ENCODE results near the gene CSH2. TPM values are rescaled to one million over a fixed set of nuclear protein-coding genes. Genes with fewer than 3 reads are reported as not detected.
"Not testable (repeated sequence)": the region's sequence is repeated elsewhere in the genome, so short reads cannot be mapped to it uniquely, and the experiment has no call there.

CSH2 gene
- total RNA-seq, 1 donor from 2014 or later = not detected

DNA sequence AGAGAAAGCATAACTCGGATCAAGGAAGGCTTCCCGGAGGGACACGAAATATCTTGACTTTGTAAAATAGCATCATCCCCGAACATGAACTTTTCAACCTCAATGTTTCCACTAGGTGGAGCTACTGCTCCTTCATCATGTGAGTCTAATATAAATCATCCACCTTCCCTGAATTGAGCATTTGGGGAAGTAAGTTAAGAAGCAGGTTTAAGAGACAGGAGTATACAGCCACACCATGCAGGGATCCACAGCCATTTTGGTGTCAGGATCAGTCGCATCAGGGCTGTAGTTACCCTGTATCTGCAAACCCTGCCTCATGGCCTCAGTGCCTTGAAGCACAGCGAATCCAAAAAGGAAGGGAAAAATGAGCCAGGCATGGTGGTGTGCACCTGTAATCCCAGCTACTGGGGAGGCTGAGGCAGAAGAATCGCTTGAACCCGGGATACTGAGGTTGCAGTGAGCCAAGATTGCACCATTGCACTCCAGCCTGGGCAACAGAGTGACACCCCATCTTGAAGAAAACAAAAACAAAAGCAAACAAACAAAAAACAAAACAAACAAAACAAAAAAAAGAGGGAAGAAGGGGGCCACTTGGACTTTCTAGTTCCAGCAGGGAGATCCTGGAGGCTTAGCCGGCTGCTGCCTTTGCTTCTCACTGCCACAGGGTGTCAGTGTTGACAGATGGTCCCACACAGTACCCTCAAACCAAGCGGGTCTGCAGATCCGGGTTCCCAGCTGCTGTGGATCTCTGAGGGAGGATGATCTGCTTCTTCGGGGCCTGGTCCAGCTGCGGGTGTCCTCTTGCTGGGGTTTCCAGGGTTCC is 15.8 kb upstream of the CSH2 start:
- H3K9me3 Mint-ChIP-seq; H3K4me3 Mint-ChIP-seq (ENCODE audit: low read depth); H3K4me1 Mint-ChIP-seq (ENCODE audit: low read depth); H3K27ac Mint-ChIP-seq; DNase-seq (ENCODE audit: low spot score); intact Hi-C loops (cut with micrococcal nuclease); H3K36me3 Mint-ChIP-seq (ENCODE audit: low read depth): not testable (repeated sequence)
- peaks cover 32% of the 10 kb centered on the region for H3K27me3 Mint-ChIP-seq (ENCODE audit: low read depth)

DNA sequence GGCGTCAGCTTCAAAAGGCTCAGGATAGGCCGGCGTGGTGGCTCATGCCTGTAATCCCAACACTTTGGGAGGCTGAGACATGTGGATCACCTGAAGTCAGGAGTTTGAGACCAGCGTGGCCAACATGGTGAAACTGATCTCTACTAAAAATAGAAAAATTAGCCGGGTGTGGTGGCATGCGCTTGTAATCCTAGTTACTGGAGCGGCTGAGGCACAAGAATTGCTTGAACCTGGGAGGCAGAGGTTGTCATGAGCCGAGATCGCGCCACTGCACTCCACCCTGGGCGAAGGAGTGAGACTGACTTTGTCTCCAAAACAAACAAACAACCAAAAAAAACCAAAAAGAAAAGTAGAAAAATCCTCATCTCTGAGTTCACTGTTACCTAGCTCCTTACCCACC is 11.6 kb upstream of the CSH2 start:
- DNase-seq (ENCODE audit: low spot score) = not testable (repeated sequence)

DNA sequence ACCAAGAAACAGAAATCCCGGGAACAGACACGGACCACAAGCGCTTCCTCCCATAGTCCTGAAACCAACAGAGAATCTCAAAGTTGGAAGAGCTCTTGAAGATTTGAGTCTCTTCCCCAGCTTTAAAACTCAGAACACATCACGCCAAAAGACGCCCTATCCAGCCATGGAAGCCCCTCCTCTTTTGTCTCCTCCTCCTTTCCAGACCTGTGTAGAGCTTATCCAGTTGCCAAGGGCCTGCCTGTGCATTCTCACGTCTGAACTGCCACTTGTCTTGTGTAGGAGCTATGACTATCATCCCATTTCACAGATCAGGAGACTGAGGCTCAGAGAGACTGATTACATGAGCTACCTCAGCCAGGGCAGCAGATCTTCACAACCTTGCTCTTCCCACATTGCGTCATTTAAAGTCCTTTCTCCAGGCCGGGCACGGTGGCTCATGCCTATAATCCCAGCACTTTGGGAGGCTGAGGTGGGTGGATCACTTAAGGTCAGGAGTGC is 9.2 kb upstream of the CSH2 start:
- DNase-seq (ENCODE audit: low spot score); H3K4me1 Mint-ChIP-seq (ENCODE audit: low read depth); H3K4me3 Mint-ChIP-seq (ENCODE audit: low read depth); intact Hi-C loops (cut with micrococcal nuclease); H3K36me3 Mint-ChIP-seq (ENCODE audit: low read depth); H3K9me3 Mint-ChIP-seq; H3K27ac Mint-ChIP-seq: not testable (repeated sequence)
- peaks cover 14% of the 10 kb centered on the region for H3K27me3 Mint-ChIP-seq (ENCODE audit: low read depth)

More for the DNA sequence above, 11.6 kb upstream of the CSH2 start:
- H3K27me3 Mint-ChIP-seq (ENCODE audit: low read depth) = peaks cover 14% of the 10 kb centered on the region
- H3K36me3 Mint-ChIP-seq (ENCODE audit: low read depth); H3K9me3 Mint-ChIP-seq; intact Hi-C loops (cut with micrococcal nuclease); H3K4me1 Mint-ChIP-seq (ENCODE audit: low read depth); H3K27ac Mint-ChIP-seq; H3K4me3 Mint-ChIP-seq (ENCODE audit: low read depth): not testable (repeated sequence)

DNA sequence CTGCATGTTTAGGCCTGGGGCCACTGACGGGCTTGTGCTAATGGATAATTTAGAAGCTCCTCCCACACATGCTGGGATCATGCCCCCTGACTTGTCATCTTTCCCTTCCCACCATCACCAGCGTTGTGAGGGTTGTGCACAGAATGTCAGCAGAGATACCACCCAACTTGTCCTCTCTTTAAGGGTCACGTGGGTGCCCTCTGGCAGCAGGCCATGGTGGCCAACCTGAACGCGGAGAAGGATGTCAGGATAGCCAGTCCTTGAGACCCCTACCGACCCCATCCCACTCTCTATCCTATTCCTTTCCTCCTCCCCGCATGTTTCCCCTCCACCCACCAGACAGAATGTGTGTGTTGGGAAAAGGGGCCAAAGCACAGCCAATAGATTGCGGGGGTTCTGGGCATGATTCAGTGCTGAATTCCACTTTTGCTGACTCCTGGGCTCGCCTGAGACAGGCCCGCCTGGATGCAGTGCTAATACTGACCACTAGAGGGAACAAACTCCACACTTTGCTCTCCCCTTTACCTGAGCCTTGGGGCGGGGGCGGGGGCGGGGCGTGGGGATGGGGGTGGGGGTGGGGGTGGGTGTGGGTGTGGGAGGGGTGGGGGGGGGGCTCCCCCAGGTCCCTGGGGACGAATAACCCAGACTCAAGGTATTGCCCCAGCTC is 8.6 kb upstream of the CSH2 start, which contains the start of gene GH2:
TSS of gene GH2 (minus strand) at position 10 of the 667 bp plus-strand sequence. CDS start 143 bp downstream, outside the sequence.
- Mint-ChIP-seq H3K4me3 (ENCODE audit: low read depth) (no peak within 1 kb of the TSS), H3K9me3 (no peaks in the 10 kb centered on the region), H3K27ac (no peak within 1 kb of the TSS), H3K4me1 (ENCODE audit: low read depth) (no peaks in the 10 kb centered on the region), H3K36me3 (ENCODE audit: low read depth) (no peaks in the 10 kb centered on the region), H3K27me3 (ENCODE audit: low read depth) (peaks cover 9% of the 10 kb centered on the region)
- DNase-seq (ENCODE audit: low spot score) = peak; percentile 48
- intact Hi-C loops (cut with micrococcal nuclease) = no loop called here

DNA sequence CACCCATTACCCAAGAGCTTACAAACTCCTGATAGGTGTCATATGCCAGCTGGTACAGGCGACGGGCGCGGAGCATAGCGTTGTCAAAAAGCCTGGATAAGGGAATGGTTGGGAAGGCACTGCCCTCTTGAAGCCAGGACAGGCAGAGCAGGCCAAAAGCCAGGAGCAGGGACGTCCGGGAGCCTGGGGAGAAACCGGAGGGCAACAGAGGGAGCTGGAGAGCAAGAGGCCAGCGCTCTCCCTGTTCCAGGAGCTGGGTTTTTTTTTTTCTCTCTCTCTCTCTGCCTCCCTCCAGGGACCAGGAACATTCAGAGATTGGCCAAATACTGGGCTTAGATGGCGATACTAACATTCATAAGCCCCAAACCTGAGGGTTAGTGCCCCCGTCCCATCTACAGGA is 7.9 kb upstream of the CSH2 start:
- H3K4me1 Mint-ChIP-seq (ENCODE audit: low read depth); H3K9me3 Mint-ChIP-seq; H3K36me3 Mint-ChIP-seq (ENCODE audit: low read depth); H3K27me3 Mint-ChIP-seq (ENCODE audit: low read depth); H3K4me3 Mint-ChIP-seq (ENCODE audit: low read depth); H3K27ac Mint-ChIP-seq; DNase-seq (ENCODE audit: low spot score); intact Hi-C loops (cut with micrococcal nuclease): not testable (repeated sequence)

DNA sequence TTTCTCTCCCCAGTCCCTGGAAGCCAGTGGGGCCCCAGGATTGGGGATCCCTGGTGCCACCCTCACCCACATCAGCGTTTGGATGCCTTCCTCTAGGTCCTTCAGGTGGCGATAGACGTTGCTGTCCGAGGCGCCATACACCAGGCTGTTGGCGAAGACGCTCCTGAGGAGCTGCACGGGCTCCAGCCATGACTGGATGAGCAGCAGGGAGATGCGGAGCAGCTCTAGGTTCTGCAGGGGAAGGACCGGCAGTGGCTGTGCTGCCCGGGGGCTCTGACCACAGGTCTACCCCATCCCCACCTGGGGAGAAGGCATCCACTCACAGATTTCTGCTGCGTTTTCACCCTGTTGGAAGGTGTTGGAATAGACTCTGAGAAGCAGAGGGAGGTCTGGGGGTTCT is 7.2 kb upstream of the CSH2 start:
- Mint-ChIP-seq H3K9me3 (no peaks in the 10 kb centered on the region), H3K36me3 (ENCODE audit: low read depth) (no peaks in the 10 kb centered on the region), H3K27ac (no peak overlapping the region), H3K4me3 (ENCODE audit: low read depth) (no peak overlapping the region), H3K27me3 (ENCODE audit: low read depth) (peaks cover 6% of the 10 kb centered on the region), H3K4me1 (ENCODE audit: low read depth) (no peaks in the 10 kb centered on the region)
- intact Hi-C loops (cut with micrococcal nuclease) = no loop called here
- DNase-seq (ENCODE audit: low spot score) = no peak

DNA sequence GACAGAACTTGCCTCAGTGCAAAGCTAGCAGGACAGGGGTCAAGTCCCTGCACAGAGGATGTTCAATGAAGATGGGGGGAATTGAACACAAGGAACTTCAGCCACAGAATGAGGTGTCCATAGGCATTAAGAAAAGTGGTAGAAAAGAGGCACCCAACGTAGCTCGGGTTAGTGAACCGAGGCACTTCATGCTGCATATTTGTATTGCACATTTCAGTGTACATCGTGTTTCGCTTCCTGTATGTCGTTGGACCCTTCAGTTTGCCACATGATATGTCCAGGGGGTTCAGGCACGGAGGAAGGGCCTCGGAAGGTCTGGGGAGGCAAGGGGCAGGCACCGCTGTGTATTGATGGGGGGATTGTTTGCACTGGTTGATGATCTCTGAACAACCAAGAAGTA is 4.9 kb upstream of the CSH2 start:
- H3K36me3 Mint-ChIP-seq (ENCODE audit: low read depth); H3K9me3 Mint-ChIP-seq; H3K27ac Mint-ChIP-seq; intact Hi-C loops (cut with micrococcal nuclease); H3K4me1 Mint-ChIP-seq (ENCODE audit: low read depth); H3K4me3 Mint-ChIP-seq (ENCODE audit: low read depth); DNase-seq (ENCODE audit: low spot score); H3K27me3 Mint-ChIP-seq (ENCODE audit: low read depth): not testable (repeated sequence)

DNA sequence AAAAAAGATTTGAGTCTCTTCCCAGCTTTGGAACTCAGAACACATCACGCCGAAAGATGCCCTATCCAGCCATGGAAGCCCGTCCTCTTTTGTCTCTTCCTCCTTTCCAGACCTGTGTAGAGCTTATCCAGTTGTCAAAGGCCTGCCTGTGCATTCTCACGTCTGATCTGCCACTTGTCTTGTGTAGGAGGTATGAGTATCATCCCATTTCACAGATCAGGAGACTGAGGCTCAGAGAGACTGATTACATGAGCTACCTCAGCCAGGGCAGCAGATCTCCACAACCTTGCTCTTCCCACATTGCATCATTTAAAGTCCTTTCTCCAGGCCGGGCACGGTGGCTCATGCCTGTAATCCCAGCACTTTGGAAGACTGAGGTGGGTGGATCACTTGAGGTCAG is 1.2 kb upstream of the CSH2 start:
- H3K27me3 Mint-ChIP-seq (ENCODE audit: low read depth); intact Hi-C loops (cut with micrococcal nuclease); H3K36me3 Mint-ChIP-seq (ENCODE audit: low read depth); H3K9me3 Mint-ChIP-seq; H3K27ac Mint-ChIP-seq; H3K4me1 Mint-ChIP-seq (ENCODE audit: low read depth); DNase-seq (ENCODE audit: low spot score); H3K4me3 Mint-ChIP-seq (ENCODE audit: low read depth): not testable (repeated sequence)

DNA sequence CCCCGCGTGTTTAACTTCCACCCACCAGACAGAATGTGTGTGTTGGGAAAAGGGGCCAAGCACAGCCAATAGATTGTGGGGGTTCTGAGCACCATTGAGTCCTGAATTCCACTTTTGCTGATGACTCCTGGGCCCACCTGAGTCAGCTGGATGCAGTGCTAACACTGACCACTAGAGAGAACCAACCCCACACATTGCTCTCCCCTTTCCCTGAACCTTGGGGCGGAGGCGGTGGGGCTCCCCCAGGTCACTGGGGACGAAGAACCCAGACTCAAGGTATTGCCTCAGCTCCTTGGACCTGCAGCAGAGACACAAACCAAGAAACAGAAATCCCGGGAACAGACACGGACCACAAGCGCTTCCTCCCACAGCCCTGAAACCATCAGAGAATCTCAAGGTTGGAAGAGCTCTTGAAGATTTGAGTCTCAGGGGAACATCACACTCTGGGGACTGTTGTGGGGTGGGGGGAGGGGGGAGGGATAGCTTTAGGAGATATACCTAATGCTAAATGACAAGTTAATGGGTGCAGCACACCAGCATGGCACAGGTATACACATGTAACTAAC is 667 bp upstream of the CSH2 start:
- H3K4me1 Mint-ChIP-seq (ENCODE audit: low read depth); H3K27ac Mint-ChIP-seq; DNase-seq (ENCODE audit: low spot score); H3K9me3 Mint-ChIP-seq; H3K36me3 Mint-ChIP-seq (ENCODE audit: low read depth); intact Hi-C loops (cut with micrococcal nuclease); H3K4me3 Mint-ChIP-seq (ENCODE audit: low read depth); H3K27me3 Mint-ChIP-seq (ENCODE audit: low read depth): not testable (repeated sequence)

DNA sequence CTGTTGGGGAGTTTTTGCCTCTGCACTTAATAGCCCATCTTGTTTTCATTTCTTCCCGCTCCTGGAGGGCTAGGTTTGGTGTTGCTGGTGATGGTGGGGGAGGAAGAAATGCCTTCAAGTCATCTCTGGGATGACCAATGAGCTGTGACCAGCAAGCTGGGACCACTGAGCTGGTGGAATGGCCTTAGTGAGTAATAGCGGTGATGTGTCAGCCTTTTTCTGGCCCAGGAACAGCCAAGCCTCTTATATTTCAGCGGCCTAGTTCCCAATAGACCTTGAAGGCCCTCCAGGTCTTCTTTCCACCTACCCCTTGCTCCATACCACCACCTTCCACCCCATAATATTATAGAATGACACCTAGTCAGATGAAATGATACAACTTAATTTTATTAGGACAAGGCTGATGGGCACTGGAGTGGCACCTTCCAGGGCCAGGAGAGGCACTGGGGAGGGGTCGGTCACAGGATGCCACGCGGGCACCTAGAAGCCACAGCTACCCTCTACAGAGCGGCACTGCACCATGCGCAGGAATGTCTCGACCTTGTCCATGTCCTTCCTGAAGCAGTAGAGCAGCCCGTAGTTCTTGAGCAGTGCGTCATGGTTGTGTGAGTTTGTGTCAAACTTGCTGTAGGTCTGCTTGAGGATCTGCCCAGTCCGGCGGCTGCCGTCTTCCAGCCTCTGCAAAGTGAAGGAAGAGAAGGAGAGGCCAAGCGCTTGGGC is 1.7 kb downstream of the CSH2 start:
- DNase-seq (ENCODE audit: low spot score); H3K4me1 Mint-ChIP-seq (ENCODE audit: low read depth); H3K36me3 Mint-ChIP-seq (ENCODE audit: low read depth); H3K4me3 Mint-ChIP-seq (ENCODE audit: low read depth); H3K9me3 Mint-ChIP-seq; H3K27ac Mint-ChIP-seq; H3K27me3 Mint-ChIP-seq (ENCODE audit: low read depth); intact Hi-C loops (cut with micrococcal nuclease): not testable (repeated sequence)

DNA sequence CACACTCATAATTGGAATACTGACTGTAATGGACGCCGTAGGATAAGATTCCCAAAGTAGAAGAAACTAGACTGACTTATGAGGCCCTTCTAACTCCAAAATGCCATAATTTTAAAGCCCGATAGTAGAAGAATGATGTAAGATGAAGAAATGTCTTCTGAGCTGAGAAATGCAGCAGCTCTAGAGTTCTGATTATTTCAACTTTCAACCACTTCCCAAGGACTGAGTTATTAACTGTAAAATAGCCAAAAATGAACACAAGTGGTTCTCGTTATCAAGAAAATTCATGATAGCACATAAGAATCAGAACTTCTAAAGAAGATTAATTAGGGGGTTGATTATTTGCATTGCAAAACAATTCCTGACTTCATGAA is 3.2 kb downstream of the CSH2 start:
- H3K4me1 Mint-ChIP-seq (ENCODE audit: low read depth); H3K27me3 Mint-ChIP-seq (ENCODE audit: low read depth); H3K27ac Mint-ChIP-seq; H3K36me3 Mint-ChIP-seq (ENCODE audit: low read depth); H3K4me3 Mint-ChIP-seq (ENCODE audit: low read depth); H3K9me3 Mint-ChIP-seq; DNase-seq (ENCODE audit: low spot score); intact Hi-C loops (cut with micrococcal nuclease): not testable (repeated sequence)

DNA sequence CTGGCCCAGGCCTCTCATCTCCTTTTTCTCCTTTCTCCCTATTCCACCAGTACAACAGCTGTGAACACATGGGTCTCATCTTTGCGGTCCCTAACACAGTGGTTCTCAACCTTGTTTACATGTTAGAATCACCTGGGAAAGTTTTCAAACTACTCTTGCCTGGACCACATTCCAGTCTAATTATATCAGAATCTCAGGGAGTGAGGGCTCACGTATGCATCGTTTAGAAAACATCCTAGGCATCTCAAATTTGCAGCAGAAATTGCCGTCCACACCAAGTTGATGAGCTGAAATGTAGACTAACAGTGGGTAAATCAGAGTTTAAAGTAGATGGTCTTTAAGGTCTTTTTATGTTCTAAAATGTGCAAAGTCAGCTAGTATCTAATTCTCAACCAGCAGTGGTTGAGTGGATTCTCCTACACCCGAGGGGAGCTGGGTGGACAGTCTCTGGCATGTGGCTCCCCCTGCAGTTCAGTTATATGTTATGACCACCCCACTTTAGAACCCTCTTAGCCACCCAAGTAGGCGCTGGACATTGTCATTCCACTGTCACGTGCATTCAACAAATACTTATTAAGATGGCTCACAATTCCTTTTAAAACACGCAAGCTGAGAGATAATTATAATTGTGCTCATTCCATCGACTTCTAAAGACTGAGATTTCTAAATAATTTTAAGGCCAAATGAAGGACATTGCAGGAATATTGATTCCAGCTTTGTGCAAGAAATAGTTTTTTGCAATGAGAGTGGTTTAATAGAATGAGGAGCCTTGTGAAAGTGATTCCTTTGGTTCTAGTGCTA is 3.8 kb downstream of the CSH2 start:
- intact Hi-C loops (cut with micrococcal nuclease); H3K27me3 Mint-ChIP-seq (ENCODE audit: low read depth); H3K27ac Mint-ChIP-seq; H3K4me3 Mint-ChIP-seq (ENCODE audit: low read depth); DNase-seq (ENCODE audit: low spot score); H3K4me1 Mint-ChIP-seq (ENCODE audit: low read depth); H3K36me3 Mint-ChIP-seq (ENCODE audit: low read depth); H3K9me3 Mint-ChIP-seq: not testable (repeated sequence)
